Cortex of kidney (tissue), 1 donor: Measurements from ENCODE around the gene RFC2.
"Not testable (repeated sequence)": the region's sequence is repeated elsewhere in the genome, so short reads cannot be mapped to it uniquely, and the experiment has no call there.

Experiments
- DNase-seq: peaks from one replicate; lab custom pipeline; 2025; lab: John Stamatoyannopoulos, UW

The RFC2 gene

DNA sequence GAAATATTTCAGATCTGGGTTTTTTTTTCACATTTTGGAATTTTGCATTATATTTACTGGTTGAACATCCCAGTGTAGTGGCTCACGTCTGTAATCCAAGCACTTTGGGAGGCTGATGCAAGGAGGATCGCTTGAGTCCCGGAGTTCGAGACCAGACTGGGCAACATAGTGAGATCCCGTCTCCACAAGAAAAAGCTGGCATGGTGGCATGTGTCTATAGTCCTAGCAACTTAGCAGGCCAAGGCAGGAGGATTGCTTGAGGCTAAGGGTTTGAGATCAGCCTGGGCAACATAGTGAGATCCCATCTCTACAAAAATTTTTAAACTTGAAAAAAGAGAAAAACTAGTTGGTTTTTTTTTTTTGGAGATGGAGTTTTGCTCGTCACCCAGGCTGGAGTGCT lies 6.0 kb downstream of the RFC2 start:
- DNase-seq: no peak

DNA sequence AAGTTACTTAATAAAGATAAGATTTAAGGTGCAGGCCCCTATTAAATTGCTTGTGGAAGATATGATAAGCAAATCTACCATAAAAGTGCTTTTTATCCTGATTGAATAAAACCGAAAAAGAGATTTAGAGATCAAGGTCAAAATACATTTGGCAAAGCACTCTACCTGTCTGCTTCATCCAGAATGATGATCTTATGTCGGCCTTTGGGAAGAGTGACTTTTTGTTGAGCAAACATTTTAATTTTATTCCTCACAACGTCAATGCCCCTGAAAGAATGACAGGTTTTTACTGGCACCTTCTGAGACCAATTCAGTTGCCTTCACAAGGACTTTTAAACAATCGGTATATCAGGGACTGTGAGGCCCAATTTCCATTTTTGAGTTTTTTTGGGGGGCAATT lies 7.7 kb downstream of the RFC2 start:
- DNase-seq: no peak

DNA sequence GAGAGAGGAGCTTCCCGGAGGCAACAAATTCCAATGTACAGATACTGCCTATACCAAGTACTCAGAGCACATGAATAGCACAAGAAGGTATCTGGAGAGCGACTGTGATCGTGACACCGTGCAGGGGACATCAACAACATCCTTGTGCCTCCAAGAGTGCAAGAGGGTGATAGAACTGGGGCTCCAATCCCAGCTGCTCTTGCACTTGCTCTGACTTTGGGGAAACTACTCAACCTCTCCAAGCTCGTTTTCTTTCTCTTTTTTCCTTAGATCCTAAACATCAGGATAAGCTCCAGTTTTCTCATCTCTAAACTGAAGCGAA lies 12.1 kb downstream of the RFC2 start:
- DNase-seq: no peak

DNA sequence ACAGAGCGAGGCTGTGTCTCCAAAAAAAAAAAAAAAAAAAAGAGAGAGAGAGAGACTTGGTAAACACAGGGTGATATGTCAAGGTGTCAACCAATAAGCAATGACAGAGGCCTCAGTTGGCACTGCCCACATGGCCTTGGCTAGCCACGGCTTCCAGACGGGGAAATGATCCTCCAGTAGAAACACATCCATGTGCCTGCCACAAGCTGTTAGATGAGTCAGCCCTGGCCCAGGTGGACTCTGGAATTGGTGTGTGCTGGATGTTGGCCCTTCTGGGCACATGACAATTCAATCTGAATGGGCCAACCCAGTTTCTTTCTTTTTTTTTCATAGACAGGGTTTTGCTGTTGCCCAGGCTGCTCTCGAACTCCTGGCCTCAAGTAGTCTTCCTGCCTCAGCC lies 13.7 kb downstream of the RFC2 start:
- DNase-seq: no peak

DNA sequence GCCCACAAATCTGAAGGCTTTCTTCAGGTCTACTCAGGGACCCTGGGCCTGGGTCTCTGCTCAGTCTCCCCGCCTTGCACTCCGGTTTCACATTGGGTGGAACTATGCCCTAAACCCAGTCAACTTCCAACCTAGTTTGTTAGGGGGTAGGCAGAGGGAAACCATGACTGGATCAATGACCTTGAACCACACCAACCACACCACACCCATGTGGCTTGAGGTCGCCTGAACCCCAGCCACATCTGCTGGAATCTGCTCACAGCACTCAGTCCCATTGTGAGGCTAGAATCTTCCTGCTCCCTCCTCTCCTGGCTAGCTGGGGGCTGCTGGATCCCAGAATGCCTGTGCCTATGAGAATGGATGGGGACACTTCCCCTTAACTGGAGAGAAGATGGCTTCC lies 17.9 kb downstream of the RFC2 start:
- no peak for DNase-seq

DNA sequence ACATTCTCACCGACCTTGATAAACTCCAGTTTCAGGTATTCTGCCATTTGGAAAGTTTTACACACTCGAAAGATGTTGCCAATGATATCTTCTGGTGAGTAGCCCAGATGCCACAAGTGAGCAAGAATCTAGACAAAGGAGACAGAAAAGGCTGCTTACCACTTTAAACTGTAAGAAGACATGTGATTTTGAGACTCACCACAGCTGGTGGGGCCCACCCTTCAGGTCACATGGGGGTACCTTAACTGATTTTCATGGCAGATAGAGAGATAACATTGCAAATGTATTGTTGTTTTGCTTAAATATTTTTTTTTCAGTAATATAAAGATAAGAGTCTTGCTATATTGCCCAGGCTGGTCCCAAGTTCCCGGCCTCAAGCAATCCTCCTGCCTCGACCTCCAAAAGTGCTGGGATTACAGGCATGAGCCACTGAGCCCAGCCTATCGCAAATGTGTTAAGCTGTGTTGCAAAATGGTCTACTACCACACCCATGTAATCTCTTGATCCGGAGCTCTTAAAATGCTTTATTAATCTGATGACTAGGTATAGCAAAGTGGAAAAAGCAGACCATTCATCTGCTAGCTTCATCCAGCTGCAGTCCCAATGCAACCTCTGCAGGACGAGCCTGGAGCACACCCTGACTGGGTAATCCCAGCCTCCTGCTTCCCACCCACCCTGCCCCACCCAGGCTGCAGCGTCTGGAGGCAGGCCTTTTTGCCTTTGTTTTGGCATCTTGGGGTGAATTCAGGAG lies 18.5 kb downstream of the RFC2 start:
- DNase-seq: no peak

DNA sequence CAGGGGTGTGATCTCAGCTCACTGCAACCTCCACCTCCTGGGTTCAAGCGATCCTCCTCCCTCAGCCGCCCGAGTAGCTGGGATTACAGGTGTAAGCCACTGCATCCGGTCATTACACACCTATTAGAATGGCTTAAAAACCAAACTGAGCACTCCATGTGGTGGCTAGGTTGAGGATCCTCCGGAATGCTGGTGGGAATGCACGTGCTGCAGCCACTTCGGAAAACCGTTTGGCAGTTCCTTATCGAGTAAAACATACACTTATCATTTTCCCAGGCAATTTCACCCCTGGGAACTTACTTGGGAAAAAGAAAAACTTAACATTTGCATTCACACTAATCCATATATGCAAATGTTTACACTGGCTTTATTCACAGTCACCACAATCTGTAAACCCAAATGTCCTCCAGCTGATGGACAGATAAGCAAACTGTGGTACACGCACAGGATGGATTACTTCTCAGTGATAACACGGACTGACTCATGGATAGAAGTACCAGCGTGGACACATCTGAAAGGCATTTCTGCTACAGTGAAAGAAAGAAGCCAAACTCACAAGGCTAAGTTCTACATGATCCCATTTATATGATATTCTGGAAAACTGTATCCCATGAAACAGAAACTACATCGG lies 20.4 kb downstream of the RFC2 start:
- DNase-seq: no peak

DNA sequence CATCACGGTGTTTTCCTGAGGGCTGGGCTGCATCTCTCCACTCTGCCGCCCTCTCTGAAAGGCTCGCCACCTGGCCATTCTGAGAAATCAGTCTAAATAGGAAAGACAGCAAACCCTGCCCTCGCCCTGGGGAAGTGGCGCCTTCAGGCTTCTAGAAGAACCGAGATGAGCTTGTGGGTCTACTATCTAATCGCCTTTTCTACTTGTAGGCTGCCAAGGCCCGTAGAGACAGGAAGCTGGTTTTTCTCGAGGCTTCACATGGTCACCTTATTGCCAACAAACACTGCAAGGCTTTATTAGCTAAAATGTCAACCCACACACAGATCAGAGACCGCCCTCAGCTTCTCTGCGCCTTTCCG lies 23.0 kb downstream of the RFC2 start:
- no peak for DNase-seq

DNA sequence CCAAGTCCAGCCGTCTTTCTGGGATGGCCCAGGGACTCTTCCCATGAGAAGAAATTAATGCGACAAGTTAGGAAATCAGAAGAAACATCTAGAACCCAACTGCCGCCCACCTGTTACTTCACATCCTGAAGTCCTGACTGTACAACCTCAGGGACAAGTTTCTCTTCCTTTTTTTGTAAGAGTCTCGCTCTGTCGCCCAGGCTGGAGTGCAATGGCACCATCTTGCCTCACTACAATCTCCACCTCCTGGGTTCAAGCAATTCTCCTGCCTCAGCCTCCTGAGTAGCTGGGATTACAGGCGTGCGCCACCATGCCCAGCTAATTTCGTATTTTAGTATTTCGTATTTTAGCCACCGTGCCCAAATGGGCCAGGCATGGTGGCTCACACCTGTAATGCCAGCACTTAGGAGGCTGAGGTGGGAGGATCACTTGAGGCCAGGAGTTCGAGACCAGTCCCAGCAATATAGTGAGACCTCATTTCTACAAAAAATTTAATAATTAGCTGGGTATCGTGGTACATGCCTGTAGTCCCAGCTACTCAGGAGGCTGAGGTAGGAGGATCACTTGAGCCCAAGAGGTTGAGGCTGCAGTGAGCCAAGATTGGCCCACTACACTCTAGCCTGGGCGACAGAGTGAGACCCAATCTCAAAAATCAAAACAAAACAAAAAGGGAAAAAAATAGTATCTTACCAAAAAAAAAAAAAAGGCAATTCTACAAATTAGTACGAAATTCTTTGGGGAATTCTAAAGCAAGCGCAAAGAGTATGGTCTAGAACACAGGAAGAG lies 23.6 kb downstream of the RFC2 start:
- DNase-seq: no peak

DNA sequence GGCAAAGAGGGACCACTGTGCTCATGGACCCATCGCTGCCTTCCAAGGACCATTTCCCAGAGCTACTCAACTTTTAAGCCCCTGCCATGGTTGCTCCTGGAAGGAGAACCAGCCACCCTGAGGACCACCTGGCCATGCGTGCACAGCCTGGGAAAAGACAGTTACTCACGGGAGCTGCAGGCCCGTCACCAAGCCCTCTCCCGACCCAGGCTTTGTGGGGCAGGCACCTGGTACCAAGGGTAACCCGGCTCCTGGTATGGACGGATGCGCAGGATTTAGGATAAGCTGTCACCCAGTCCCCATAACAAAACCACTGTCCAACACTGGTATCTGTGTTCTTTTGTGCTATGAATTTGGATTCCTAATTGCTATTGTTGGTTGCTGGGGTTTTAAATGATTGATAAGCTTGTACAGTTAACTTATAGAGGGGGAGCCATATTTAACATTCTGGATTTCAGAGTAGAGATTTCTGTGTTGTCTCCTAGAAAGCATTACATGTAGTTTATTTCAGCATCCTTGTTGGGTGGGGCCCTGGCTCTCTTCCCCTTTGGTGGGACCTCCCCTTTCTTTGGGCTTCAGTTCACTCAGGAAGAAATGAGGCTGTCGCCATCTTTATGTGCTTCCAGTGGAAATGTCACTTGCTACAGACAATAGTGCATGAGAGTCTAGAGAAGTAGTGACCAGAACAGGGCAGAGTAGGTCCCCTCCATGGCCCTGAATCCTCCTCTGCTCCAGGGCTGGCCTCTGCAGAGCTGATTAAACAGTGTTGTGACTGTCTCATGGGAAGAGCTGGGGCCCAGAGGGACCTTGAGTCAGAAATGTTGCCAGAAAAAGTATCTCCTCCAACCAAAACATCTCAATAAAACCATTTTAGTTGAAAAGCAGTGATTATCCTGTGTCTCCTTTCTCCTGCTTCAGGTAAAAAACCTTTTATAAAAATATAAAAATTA lies 25.0 kb downstream of the RFC2 start:
- DNase-seq: no peak

DNA sequence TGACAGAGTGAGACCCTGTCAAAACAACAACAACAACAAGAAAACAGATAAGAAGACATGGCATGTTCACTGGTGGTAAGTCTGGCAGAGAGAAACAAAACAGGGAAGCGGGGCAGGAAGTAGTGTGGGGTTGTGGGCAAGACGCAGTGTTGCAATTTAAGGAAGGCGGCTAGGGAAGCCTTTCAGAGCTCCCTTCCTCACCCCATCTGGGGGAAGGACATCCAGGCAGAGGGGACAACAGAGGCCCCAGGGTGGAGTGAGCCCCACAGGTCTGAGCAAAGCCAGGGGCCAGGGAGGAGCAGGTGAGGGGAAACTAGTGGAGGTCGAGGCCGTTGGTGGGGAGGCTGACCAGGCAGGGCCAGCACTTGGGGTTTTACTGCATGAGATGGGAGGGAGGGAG lies 27.6 kb downstream of the RFC2 start:
- DNase-seq: no peak

DNA sequence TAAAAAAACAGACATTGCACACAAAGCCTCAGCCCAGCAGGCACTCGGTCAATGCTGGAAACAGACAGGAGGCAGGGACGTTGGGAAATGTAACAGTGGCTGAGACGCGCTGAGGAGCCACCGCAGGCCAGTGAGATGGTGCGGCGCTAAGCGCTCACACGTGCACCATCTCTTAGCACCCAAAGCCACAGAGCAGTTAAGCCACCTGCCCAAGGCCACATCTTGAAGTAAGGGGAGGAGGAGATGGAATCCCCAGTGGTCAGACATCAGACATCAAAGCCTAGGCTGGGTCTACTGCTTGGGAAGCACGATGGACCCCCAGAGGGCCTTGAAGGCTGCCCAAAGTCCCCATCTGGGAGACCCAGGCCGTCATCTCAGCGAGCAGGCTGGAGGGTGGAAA lies 28.8 kb downstream of the RFC2 start:
- DNase-seq: no peak

DNA sequence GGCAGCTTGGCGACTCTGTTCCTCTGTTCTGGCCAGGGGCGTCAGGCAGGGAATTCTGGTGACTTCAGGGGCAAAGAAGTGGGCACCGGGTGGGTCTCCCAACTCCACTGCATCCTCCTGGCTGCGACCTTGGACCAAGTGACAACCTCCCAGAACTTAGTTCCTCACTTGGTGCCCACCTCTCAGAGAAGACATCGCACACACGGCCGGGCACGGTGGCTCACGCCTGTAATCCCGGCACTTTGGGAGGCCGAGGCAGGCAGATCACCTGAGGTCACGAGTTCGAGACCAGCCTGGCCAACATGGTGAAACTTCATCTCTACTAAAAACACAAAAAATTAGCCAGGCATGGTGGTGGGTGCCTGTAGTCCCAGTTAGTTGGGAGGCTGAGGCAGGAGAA lies 29.3 kb downstream of the RFC2 start:
- DNase-seq: not testable (repeated sequence)

DNA sequence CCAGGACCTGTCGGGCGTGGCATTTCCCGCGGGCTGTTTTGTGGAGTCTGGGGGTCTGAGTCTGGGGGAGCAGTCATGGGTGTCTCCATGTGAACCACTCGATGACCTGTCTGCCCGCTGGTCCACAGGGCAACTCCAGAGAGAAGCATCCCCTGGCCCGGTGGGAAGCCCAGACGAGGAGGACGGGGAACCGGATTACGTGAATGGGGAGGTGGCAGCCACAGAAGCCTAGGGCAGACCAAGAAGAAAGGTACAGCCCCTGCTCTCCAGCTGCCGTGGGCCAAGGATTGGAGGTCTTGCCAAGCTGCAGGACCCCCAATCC lies 29.7 kb downstream of the RFC2 start:
- DNase-seq: no peak

DNA sequence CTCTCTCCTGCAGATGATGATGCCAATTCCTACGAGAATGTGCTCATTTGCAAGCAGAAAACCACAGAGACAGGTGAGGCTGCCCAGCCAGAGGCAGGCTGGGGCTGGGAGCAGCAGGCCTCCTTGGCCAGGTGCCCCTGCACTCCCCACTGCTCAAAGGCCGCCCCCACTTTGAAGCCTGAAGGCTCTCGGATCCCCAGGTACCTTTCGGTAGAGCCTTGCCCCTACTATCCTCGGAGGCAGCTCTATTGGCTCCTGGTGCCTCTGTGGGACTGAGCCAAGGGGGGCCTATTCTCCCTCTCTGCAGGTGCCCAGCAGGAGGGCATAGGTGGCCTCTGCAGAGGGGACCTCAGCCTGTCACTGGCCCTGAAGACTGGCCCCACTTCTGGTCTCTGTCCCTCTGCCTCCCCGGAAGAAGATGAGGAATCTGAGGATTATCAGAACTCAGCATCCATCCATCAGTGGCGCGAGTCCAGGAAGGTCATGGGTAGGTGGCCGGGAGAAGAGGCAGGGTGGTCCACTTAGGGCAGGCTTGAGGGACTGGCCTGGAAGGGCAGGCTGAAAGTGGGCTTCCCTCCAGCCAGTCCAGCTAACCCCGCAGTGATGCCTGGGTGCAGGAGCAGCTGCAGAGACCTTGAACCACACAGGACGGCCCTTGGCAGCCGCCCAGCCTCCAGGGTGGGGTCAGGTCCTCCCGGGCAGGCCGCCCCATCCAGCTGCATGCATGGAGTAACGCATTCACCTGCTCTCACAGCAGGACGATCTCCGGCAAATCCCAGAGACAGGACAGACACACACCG lies 30.3 kb downstream of the RFC2 start:
- no peak for DNase-seq

DNA sequence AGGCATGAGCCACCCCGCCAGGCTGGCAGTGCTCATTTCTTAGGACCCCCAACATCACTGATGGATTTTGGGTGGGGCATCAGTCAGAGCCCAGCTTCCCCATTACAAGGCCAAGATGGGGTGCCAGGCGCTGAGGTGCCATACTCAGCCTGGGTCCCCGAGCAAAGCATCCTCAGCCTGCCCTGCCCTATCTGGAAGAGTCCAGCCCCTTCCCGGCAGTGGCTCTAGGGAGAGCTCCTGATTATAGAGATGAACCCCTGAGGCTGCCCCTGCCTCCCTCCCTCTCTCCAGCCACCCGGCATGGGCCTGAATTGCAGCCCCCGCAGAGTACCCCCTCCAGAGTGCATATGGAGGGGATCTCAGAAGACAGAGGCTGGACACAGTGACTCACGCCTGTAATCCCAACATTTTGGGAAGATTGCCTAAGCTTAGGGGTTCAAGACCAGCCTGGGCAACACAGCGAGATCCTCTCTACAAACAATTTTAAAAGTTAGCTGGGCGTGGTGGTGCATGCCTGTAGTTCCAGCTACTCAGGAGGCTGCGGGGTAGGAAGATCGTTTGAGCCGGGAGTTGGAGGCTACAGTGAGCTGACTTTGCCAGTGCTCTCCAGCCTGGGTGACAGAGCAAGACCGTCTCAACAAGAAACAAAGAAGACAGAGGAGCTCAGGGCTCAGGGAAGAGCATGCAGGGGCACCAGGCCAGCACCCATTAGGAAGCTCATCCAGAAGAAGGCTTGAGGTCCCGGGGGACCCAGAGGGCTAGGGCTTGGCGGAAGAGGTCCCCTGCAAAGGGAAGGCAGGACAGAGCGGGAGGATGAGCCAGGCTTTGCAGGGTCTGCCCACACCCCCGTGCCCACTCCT lies 31.1 kb downstream of the RFC2 start:
- DNase-seq: no peak

DNA sequence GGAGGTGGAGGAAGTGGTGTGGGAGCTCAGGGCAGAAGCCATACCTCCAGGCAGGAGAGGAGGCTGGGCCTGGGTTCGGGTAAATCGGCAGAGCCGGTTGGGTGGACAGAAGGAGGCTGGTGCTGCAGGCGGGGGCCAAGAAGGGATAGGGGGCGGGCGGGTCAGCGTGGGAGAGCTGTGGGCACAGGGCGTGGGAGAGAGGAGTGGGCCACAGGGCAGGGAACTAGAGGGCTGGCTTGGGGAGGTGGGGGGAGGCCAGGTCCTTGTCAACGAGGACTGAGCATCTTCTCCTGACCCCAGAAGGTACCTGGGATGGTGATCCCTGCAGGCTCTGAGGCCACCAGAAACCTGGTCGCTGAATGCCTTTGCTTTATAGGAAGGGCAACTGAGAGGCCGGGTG lies 32.5 kb downstream of the RFC2 start:
- DNase-seq: no peak

DNA sequence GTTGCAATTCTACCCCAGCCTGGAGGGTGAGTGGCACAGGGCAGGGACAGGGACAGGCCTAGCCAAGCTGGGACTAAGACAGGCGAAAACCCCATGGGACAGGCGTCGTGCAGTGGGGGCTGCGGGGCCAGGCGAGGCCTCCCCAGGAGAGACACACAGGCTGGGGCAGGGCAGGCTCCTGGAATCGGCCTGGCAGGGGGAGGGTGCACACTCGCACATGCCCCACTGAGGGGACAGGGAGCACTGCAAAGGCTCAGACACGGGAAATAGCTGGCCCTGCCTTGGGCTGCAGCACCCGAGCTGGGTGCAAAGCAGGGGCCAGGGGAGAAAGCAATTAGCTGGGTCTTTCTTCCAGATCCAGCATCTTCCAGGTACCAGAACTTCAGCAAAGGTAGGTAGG lies 34.0 kb downstream of the RFC2 start:
- no peak for DNase-seq

DNA sequence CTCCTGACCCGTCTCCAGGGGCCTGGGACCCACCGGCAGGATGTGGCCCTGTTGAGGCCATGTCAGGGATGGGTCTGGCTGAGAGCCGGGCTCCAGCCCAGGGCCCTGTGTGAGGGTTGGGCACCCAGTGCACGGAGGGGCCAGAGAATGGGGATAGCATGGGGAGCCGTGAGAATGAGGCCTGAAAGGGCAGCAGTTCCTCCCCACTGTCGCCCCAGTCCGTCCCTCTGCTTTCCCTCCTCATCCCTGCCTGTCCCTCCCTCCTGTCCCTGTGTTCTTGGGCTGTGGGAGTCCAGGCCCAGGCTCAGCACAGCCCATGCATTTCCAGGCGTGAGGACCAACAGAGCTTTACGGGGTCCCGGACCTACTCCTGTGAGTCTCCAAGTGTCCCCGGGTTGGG lies 34.8 kb downstream of the RFC2 start:
- no peak for DNase-seq

DNA sequence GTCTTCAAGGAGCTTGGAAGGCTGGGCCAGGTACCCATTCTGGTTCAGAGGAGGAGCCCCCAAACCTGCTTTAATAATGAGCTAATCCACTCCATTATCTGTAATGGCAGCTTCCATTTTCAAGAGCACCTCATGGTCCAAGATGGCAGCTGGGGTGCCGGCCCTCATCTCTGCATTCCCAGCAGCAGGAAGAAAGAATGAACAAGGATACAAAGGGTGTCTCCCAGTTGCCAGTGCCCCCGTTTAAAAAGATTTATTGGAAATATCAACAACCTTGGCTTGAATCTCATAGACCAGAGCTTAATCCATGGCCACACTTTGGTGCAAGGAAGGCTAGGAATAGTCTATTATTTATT lies 35.9 kb downstream of the RFC2 start:
- no peak for DNase-seq
